Measurements from ENCODE around the gene COL6A3.

The COL6A3 gene

GRCh38 chr2:237294460-237294859 is 119.5 kb downstream of the COL6A3 start:
- in situ Hi-C loops (cut with HindIII; ENCODE audit: low pct_ligation_motif_present, low pct_unique_long_range_greater_than_20kb, low sequenced_read_pairs) = no loop called here
- no peak for DNase-seq

GRCh38 chr2:237293978-237294377 is 120.0 kb downstream of the COL6A3 start:
- no peak for DNase-seq
- in situ Hi-C loops (cut with HindIII; ENCODE audit: low pct_ligation_motif_present, low pct_unique_long_range_greater_than_20kb, low sequenced_read_pairs) = no loop called here

- in situ Hi-C loops (cut with HindIII; ENCODE audit: low pct_ligation_motif_present, low pct_unique_long_range_greater_than_20kb, low sequenced_read_pairs) = no loop called here
- peak; percentile 98 for DNase-seq
Measured at GRCh38 chr2:237291138-237291792, 122.7 kb downstream of the COL6A3 start.

GRCh38 chr2:237290261-237290660 is 123.7 kb downstream of the COL6A3 start:
- in situ Hi-C loops (cut with HindIII; ENCODE audit: low pct_ligation_motif_present, low pct_unique_long_range_greater_than_20kb, low sequenced_read_pairs) = no loop called here
- no peak for DNase-seq

- in situ Hi-C loops (cut with HindIII; ENCODE audit: low pct_ligation_motif_present, low pct_unique_long_range_greater_than_20kb, low sequenced_read_pairs) = no loop called here
- no peak for DNase-seq
Measured at GRCh38 chr2:237289139-237289538, 124.8 kb downstream of the COL6A3 start.

- no peak for DNase-seq
- in situ Hi-C loops (cut with HindIII; ENCODE audit: low pct_ligation_motif_present, low pct_unique_long_range_greater_than_20kb, low sequenced_read_pairs) = no loop called here
Measured at GRCh38 chr2:237287872-237288271, 126.1 kb downstream of the COL6A3 start.

GRCh38 chr2:237283131-237283928 is 130.6 kb downstream of the COL6A3 start:
- DNase-seq = no peak
- in situ Hi-C loops (cut with HindIII; ENCODE audit: low pct_ligation_motif_present, low pct_unique_long_range_greater_than_20kb, low sequenced_read_pairs) = no loop called here

GRCh38 chr2:237282568-237283128 is 131.3 kb downstream of the COL6A3 start:
- in situ Hi-C loops (cut with HindIII; ENCODE audit: low pct_ligation_motif_present, low pct_unique_long_range_greater_than_20kb, low sequenced_read_pairs) = no loop called here
- DNase-seq = no peak

GRCh38 chr2:237281836-237282306 is 132.1 kb downstream of the COL6A3 start:
- in situ Hi-C loops (cut with HindIII; ENCODE audit: low pct_ligation_motif_present, low pct_unique_long_range_greater_than_20kb, low sequenced_read_pairs) = no loop called here
- DNase-seq = no peak

- in situ Hi-C loops (cut with HindIII; ENCODE audit: low pct_ligation_motif_present, low pct_unique_long_range_greater_than_20kb, low sequenced_read_pairs) = no loop called here
- DNase-seq = no peak
Measured at GRCh38 chr2:237280939-237281338, 133.0 kb downstream of the COL6A3 start.

GRCh38 chr2:237280229-237280628 is 133.7 kb downstream of the COL6A3 start:
- in situ Hi-C loops (cut with HindIII; ENCODE audit: low pct_ligation_motif_present, low pct_unique_long_range_greater_than_20kb, low sequenced_read_pairs) = no loop called here
- no peak for DNase-seq

GRCh38 chr2:237279012-237279768 is 134.8 kb downstream of the COL6A3 start:
- DNase-seq = no peak
- in situ Hi-C loops (cut with HindIII; ENCODE audit: low pct_ligation_motif_present, low pct_unique_long_range_greater_than_20kb, low sequenced_read_pairs) = no loop called here

- in situ Hi-C loops (cut with HindIII; ENCODE audit: low pct_ligation_motif_present, low pct_unique_long_range_greater_than_20kb, low sequenced_read_pairs) = no loop called here
- no peak for DNase-seq
Measured at GRCh38 chr2:237278568-237278967, 135.4 kb downstream of the COL6A3 start.

- no peak for DNase-seq
- in situ Hi-C loops (cut with HindIII; ENCODE audit: low pct_ligation_motif_present, low pct_unique_long_range_greater_than_20kb, low sequenced_read_pairs) = no loop called here
Measured at GRCh38 chr2:237276716-237277490, 137.1 kb downstream of the COL6A3 start.
